ENCODE data around the gene TMEM72.

The TMEM72 gene

DNA sequence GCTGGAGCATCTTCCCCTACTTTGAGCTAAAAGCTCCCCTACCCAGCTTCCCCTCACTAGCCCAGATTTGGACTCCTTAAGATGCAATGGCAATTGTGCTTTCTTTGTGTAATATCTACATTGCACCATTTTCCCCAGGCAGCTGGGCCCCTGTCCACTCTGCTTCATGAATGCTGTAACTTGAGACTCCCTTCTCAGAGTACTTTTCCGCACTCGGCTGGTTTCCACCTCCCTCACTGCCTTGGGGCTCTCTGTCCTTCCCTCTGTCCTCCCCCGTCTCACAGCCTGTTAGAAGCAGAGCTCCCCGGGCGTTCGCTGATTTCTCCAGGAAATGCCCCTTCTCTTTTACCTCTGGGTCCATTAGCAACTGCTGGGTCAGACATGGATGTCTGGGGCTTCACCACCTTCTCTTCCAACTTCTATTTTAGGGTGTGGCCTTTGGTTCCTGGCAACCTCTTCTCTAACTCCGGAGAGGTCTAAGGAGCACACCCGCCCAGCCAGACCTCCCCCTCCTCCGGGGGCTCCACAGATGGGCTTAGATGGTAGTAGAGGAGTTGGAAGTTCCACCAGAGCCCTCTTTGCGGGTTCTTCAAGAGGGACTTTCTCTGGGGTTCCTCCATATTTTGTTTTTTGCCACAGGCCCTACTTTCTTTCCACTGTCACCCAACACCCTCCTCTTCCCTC lies 2.9 kb upstream of the TMEM72 start:
- DNase-seq (ENCODE audit: low read depth), result no peak
- TF ChIP-seq, protein P1, sequence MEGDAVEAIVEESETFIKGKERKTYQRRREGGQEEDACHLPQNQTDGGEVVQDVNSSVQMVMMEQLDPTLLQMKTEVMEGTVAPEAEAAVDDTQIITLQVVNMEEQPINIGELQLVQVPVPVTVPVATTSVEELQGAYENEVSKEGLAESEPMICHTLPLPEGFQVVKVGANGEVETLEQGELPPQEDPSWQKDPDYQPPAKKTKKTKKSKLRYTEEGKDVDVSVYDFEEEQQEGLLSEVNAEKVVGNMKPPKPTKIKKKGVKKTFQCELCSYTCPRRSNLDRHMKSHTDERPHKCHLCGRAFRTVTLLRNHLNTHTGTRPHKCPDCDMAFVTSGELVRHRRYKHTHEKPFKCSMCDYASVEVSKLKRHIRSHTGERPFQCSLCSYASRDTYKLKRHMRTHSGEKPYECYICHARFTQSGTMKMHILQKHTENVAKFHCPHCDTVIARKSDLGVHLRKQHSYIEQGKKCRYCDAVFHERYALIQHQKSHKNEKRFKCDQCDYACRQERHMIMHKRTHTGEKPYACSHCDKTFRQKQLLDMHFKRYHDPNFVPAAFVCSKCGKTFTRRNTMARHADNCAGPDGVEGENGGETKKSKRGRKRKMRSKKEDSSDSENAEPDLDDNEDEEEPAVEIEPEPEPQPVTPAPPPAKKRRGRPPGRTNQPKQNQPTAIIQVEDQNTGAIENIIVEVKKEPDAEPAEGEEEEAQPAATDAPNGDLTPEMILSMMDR (IDR thresholded peaks at IDR 0.05; ENCODE audit: insufficient read depth, low read depth, low read length, missing control alignments), result no peak
- no peak overlapping the region for H3K4me3 ChIP-seq (ENCODE audit: low read depth, low read length)

DNA sequence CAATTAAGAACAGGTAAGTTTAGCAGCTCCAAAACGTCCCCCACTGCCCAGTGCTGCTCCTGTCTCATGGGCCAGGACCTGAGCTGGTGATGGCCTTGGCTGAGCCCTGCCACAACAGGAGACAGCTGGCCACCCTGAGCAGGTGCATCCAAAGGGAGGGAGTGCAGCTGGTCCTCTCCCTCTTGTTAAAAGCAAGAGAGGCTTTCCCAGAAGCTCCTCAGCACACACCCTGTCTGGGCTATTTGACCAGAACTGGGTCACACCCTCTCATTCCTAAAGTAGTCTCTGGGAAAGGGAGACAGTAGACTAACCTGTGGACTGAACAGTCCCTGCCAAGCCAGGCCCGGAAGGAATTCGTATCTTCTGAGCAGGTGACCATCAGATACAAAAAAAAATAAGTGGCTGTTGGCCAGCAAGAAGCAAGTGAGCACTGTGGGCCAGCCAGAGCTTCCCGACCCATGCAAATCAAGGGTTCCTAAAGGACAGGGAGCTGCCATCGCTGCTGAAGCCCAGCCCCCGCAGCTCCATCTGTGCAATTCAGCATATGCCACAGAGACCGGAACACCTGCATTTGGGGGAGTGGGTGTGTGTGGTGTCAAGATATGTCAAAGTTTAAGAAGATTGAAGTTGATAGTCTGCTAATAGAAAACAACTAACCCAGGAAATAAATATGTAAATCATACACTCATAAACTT lies 2.1 kb upstream of the TMEM72 start:
- no peak overlapping the region for H3K4me3 ChIP-seq (ENCODE audit: low read depth, low read length)
- DNase-seq (ENCODE audit: low read depth), result no peak
- TF ChIP-seq, protein P1 (IDR thresholded peaks at IDR 0.05; ENCODE audit: insufficient read depth, low read depth, low read length, missing control alignments), result no peak

DNA sequence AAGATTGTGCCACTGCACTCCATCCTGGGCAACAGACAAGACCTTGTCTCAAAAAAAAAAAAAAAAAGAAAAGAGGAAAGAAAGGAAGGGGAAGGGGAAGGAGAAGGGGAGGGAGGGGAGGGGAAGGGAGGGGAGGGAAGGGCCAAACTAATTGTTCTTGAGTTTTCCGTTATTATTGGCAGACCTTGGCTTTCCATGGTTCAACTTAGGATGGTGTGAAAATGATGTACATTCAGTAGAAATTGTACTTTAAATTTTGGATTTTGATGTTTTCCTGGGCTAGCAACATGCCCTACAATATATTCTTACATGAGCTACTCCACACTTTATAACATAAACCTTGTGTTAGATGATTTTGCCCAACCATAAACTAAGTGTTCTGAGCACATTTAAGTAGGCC lies 1.2 kb upstream of the TMEM72 start:
- no peak for DNase-seq (ENCODE audit: low read depth)
- H3K4me3 ChIP-seq (ENCODE audit: low read depth, low read length), result no peak overlapping the region
- TF ChIP-seq, protein P1 (IDR thresholded peaks at IDR 0.05; ENCODE audit: insufficient read depth, low read depth, low read length, missing control alignments), result no peak

DNA sequence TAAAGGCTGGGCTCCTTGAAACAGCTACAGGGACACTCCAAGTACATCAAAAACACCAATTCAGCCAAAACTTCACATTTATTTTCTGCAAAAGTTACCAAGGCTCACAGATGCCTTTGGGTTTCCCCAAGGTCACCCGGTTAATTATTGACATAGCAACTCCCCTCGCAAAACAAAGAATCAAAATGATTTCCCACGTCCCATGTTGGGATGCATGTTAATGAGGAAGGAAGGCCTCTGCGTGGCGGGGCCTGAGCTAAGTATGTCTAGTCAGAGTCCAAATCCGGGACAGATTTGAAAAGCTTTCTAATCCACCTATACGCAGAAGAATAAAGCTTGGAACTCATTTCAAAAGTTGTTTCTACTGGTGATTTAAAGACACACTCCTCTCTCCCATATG lies 535 bp upstream of the TMEM72 start:
- H3K4me3 ChIP-seq (ENCODE audit: low read depth, low read length), result no peak overlapping the region
- DNase-seq (ENCODE audit: low read depth), result no peak
- TF ChIP-seq, protein P1 (IDR thresholded peaks at IDR 0.05; ENCODE audit: insufficient read depth, low read depth, low read length, missing control alignments), result no peak

DNA sequence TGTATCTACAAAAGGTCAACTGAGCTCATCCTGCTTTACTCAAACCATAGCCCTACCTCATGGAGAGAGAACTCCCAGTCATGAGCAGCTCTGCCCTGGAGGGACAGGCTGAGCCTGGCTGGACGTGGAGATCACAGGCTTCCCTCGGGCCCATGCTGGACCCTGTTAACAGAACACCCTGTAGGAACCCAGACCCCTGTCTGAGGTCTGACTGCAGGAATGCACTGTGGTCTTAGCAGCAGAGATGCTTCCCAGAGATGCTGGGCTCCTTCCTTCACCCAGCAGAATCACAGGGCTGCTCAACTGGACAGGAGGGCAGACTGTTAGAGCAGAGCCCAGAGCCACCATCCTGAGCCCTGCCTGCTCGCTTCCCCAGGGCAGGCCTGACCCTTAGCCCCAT lies 814 bp downstream of the TMEM72 start:
- DNase-seq (ENCODE audit: low read depth), result no peak
- TF ChIP-seq, protein P1 (IDR thresholded peaks at IDR 0.05; ENCODE audit: insufficient read depth, low read depth, low read length, missing control alignments), result no peak
- no peak overlapping the region for H3K4me3 ChIP-seq (ENCODE audit: low read depth, low read length)

DNA sequence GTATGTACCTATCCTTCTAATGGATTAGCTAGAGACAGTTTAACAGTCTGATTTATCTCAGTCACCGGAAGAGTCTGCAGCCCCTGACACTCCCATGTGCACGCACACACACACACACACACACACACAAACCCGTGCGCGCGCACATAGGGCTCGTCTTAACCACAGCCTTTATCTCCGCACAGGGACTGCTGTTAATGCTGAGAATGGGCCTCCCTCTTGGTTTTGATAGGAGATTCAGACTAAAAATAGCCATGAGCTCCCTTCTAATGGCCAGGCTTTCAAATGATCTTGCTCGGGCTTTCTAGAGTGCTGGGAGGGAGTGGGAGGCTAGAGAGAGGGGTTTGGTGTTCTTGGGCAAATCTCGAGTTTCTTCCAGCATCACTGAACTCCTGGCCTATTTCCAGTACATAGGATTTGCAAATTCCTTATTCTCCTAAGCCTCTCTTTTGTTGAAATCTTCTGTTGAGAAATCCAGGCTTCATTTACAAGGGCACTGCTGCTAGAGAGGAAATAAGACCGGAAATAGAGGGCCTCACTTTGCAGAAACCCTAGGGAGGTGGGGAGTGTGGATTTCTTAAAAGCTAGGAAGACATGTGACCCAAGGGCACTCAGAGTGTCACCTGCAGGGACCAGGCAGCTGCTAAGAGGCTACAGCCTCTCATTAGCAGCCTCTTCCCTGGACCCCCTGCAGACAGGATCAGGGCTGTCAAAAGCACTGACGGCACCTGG lies 2.4 kb downstream of the TMEM72 start:
- no peak overlapping the region for H3K4me3 ChIP-seq (ENCODE audit: low read depth, low read length)
- TF ChIP-seq, protein P1 (IDR thresholded peaks at IDR 0.05; ENCODE audit: insufficient read depth, low read depth, low read length, missing control alignments), result no peak
- DNase-seq (ENCODE audit: low read depth), result no peak

All from GM12865 (cell line).